ENCODE data around the gene CSGALNACT2.

DNA sequence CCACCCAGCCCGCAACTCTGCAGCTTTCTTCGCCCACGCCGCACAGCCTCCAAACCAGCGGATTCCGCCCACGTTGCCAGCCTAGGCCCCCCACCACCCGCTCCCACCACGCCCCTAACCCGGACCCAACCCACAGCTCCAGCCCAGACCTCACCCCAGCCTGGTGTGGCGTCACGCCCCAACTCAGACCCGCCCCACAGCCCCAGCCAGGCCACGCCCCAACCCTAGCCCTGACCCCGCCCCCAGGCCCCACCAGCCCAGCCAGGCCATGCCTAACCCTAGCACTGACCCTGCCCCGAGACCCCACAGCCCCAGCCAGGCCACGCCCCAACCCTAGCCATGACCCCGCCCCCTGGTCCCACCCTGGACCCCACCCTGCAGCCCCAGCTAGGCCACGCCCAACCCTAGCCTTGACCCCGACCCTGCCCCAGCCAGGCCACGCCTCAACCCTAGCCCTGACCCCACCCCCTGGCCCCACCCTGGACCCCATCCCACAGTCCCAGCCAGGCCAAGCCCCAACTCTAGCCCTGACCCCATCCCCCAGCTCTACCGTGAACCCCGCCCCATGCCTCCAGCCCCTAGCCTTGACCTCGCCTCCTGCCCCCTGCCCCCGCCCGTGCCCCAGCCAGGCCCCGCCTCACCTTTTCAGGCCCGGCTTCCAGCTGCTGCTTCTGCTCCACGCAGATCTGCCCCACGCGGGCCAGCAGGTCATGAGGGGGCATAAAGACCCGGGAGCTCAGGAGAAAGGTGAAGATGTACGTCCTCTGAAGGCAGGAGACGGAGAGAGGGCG, 64.6 kb downstream of the CSGALNACT2 start:
- TF ChIP-seq EZH2phosphoT487 (IDR thresholded peaks at IDR 0.05; ENCODE audit: insufficient read depth, low read depth) = no peak
- TF ChIP-seq EZH2 (IDR thresholded peaks at IDR 0.05; ENCODE audit: insufficient read depth, poor library complexity, severe bottlenecking) = no peak

Data from GM23248 (cell line).